GM12873 (cell line): ENCODE results near the gene EXOSC3.

ENCODE experiments used
- TF ChIP-seq, protein P1 (sequence below): IDR thresholded peaks from 2 replicates; pipeline ENCODE4 v1.5.1; 2012; ENCODE audit warnings: low read depth, mild to moderate bottlenecking, moderate library complexity, low read length, control low read depth; ENCODE audit not compliant: insufficient read depth; ENCODE audit errors: missing control alignments

EXOSC3 gene

DNA sequence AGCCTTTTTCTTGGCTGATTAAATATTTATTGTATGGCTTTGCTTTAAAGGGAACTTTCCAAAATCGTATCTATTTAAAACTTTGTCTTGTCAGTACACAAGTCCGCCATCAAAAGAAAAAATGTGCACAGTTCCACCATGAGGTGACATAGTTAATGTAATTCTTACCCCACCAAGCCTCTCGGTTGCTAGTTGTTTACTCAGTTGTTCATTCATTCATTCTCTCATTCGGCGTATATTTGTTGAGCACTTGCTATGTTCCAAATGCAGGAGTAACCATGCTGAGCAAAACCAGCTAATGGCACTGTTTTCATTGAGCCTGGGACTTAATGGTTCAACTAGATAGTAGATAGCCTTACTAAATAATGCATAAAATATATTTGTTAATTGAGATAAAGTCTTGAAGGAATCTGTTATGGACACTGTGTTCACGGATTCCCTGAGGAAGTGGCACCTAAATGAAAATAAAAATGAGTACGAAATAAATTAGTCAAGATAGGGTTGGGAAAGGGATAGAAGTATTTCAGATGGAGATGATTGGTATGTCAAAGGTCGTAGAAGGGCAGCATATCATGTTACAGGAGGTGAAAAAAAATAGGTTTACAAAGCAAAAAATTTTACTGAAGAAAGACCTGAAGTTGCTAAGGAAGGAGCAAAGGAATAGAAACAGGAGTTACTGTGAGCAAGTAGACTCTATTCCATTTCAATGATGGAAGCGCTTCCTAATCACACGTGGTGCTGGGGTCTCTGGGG lies 17.3 kb upstream of the EXOSC3 start:
- TF ChIP-seq, protein P1, sequence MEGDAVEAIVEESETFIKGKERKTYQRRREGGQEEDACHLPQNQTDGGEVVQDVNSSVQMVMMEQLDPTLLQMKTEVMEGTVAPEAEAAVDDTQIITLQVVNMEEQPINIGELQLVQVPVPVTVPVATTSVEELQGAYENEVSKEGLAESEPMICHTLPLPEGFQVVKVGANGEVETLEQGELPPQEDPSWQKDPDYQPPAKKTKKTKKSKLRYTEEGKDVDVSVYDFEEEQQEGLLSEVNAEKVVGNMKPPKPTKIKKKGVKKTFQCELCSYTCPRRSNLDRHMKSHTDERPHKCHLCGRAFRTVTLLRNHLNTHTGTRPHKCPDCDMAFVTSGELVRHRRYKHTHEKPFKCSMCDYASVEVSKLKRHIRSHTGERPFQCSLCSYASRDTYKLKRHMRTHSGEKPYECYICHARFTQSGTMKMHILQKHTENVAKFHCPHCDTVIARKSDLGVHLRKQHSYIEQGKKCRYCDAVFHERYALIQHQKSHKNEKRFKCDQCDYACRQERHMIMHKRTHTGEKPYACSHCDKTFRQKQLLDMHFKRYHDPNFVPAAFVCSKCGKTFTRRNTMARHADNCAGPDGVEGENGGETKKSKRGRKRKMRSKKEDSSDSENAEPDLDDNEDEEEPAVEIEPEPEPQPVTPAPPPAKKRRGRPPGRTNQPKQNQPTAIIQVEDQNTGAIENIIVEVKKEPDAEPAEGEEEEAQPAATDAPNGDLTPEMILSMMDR = no peak

GRCh38 chr9:37801287-37801850 lies 16.5 kb upstream of the EXOSC3 start:
- TF ChIP-seq, protein P1 = no peak

DNA sequence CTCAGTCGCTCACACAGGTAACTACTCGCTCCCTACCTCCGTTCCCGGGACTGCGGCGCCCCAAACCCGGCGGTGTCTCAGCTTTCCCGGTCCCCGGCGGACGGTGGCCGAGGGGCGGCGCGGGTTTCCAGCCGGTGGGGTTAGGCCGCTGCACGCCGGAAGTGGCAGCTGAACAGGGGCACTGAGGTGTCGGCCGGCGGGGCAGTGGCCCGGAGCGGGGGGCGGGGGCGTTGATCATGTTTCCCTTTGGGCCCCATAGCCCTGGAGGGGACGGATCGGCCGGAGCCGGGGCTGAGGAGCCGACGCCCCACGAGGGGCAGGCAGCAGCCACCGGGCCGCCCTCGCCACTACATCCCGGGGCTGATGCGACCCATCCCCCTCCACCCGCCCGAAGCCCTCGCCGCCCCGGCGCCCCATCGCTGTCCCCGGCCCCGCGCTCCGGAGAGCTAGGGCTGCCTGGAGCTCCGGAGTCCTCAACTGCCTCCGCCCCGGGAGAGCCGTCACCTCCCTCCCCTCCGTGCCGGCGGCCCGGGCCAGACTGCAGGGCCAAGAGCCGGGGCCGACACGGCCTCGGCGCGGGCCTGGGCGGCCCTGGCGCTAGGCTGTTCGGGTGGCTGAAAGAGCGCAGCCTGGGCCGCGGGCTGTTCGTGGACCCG lies 15.9 kb upstream of the EXOSC3 start, which contains the start of gene DCAF10:
DCAF10 (plus strand) TSS at position 167 of the 656 bp plus-strand sequence; CDS start at position 237, 70 bp downstream.
- TF ChIP-seq, protein P1 = no peak

- TF ChIP-seq, protein P1 = no peak
These were observed 13.8 kb upstream of the EXOSC3 start for GRCh38 chr9:37798677-37799076.

- TF ChIP-seq, protein P1 = no peak
These were observed 11.4 kb upstream of the EXOSC3 start for GRCh38 chr9:37796232-37796631.

- TF ChIP-seq, protein P1 = no peak
These were observed 7.3 kb upstream of the EXOSC3 start for GRCh38 chr9:37792122-37792521.

- TF ChIP-seq, protein P1 = no peak
These were observed 5.2 kb upstream of the EXOSC3 start for GRCh38 chr9:37790096-37790495.
